DOHH2 (cell line): ENCODE measurements around the gene CRHR1.

Source experiments
- H3F3A ChIP-seq: fragments of 200-600 bp; sonication (generic), shearing (Covaris generic); 2 replicates; pipeline ENCODE4 v1.6.0; 2016; ENCODE audit warnings: antibody characterized with exemption, mild to moderate bottlenecking; ENCODE audit not compliant: control insufficient read depth, insufficient read depth
- H3K27ac ChIP-seq: fragments of 200-600 bp; sonication (generic); 2 replicates; pipeline ENCODE4 v1.5.1; 2014; ENCODE audit warnings: low read depth, mild to moderate bottlenecking, low read length, moderate library complexity
- H3K27me3 ChIP-seq: fragments of 200-600 bp; sonication (generic); 2 replicates; pipeline ENCODE4 v1.6.1; 2014; ENCODE audit warnings: mild to moderate bottlenecking, low read length, mixed read lengths; ENCODE audit not compliant: control insufficient read depth
- H3K36me3 ChIP-seq: fragments of 200-600 bp; sonication (generic); 2 replicates; pipeline ENCODE4 v1.6.1; 2014; ENCODE audit warnings: mild to moderate bottlenecking, low read length, moderate library complexity, mixed read lengths; ENCODE audit not compliant: control insufficient read depth
- H3K4me1 ChIP-seq: fragments of 200-600 bp; sonication (generic); 2 replicates; pipeline ENCODE4 v1.6.1; 2014; ENCODE audit warnings: mild to moderate bottlenecking, low read length, mixed read lengths; ENCODE audit not compliant: control insufficient read depth
- H3K4me2 ChIP-seq: fragments of 200-600 bp; sonication (generic); 2 replicates; pipeline ENCODE4 v1.6.0; 2014; ENCODE audit warnings: mild to moderate bottlenecking, low read length, moderate library complexity
- H3K4me3 ChIP-seq: fragments of 200-600 bp; sonication (generic); 2 replicates; pipeline ENCODE4 v1.5.1; 2014; ENCODE audit warnings: mild to moderate bottlenecking, low read length, mixed read lengths
- H3K79me2 ChIP-seq: fragments of 200-600 bp; sonication (generic); 2 replicates; pipeline ENCODE4 v1.6.1; 2014; ENCODE audit warnings: mild to moderate bottlenecking, low read length, mixed read lengths; ENCODE audit not compliant: control insufficient read depth
- H3K9me2 ChIP-seq: fragments of 200-600 bp; sonication (generic); replicated peaks from 2 replicates; pipeline ENCODE4 v1.6.1; 2014; ENCODE audit warnings: mild to moderate bottlenecking, low read length, mixed read lengths; ENCODE audit not compliant: control insufficient read depth
- H3K9me3 ChIP-seq: fragments of 200-600 bp; sonication (generic); 2 replicates; pipeline ENCODE4 v1.6.1; 2014; ENCODE audit warnings: antibody characterized with exemption, low read length, mixed read lengths; ENCODE audit not compliant: control insufficient read depth, insufficient read depth
- H4K20me1 ChIP-seq: fragments of 200-600 bp; sonication (generic); 2 replicates; pipeline ENCODE4 v1.6.0; 2014; ENCODE audit warnings: low read depth, mild to moderate bottlenecking, antibody characterized with exemption, low read length, moderate library complexity; ENCODE audit not compliant: control insufficient read depth, insufficient read depth
- CTCF ChIP-seq: fragments of 200-600 bp; sonication (generic); IDR thresholded peaks from one replicate; pipeline ENCODE4 v1.5.1; 2014; ENCODE audit warnings: antibody characterized with exemption, mild to moderate bottlenecking, low read depth, low read length; ENCODE audit not compliant: poor library complexity, severe bottlenecking
- EZH2phosphoT487 ChIP-seq: fragments of 200-600 bp; sonication (generic); IDR thresholded peaks from 2 replicates; pipeline ENCODE4 v1.6.1; 2017; ENCODE audit warnings: borderline replicate concordance, mild to moderate bottlenecking, antibody characterized with exemption, low read length, moderate library complexity, mixed read lengths

The CRHR1 gene

GRCh38 chr17:45758544-45758943 lies 25.6 kb upstream of the CRHR1 start:
- Histone ChIP-seq H3K4me3 (no peak overlapping the region), H3K9me2 (no peaks in the 10 kb centered on the region), H3K9me3 (no peaks in the 10 kb centered on the region), H3K4me1 (no peaks in the 10 kb centered on the region), H4K20me1 (no peaks in the 10 kb centered on the region), H3K27me3 (no peaks in the 10 kb centered on the region; the same call in 1 of the 2 replicates), H3K79me2 (no peaks in the 10 kb centered on the region), H3K4me2 (no peak overlapping the region), H3K27ac (no peak overlapping the region), H3K36me3 (no peaks in the 10 kb centered on the region), H3F3A (no peaks in the 10 kb centered on the region)
- TF ChIP-seq EZH2phosphoT487 (no peak), CTCF (no peak)

- Histone ChIP-seq H3K4me2 (no peak overlapping the region), H3K9me2 (no peaks in the 10 kb centered on the region), H3K4me3 (no peak overlapping the region), H3K27me3 (peaks cover 2% of the 10 kb centered on the region; the same call in 1 of the 2 replicates), H3K4me1 (no peaks in the 10 kb centered on the region), H3K36me3 (no peaks in the 10 kb centered on the region), H4K20me1 (no peaks in the 10 kb centered on the region), H3K9me3 (no peaks in the 10 kb centered on the region), H3F3A (no peaks in the 10 kb centered on the region), H3K79me2 (no peaks in the 10 kb centered on the region), H3K27ac (no peak overlapping the region)
- TF ChIP-seq CTCF: no peak
Observed at GRCh38 chr17:45759761-45760160, 24.4 kb upstream of the CRHR1 start.

- Histone ChIP-seq H3K27ac (no peak overlapping the region), H3K9me2 (no peaks in the 10 kb centered on the region), H4K20me1 (no peaks in the 10 kb centered on the region), H3F3A (no peaks in the 10 kb centered on the region), H3K4me2 (no peak overlapping the region), H3K9me3 (no peaks in the 10 kb centered on the region), H3K79me2 (no peaks in the 10 kb centered on the region), H3K4me1 (no peaks in the 10 kb centered on the region), H3K4me3 (no peak overlapping the region), H3K36me3 (no peaks in the 10 kb centered on the region), H3K27me3 (peaks cover 2% of the 10 kb centered on the region; the same call in 1 of the 2 replicates)
- TF ChIP-seq EZH2phosphoT487: no peak
- TF ChIP-seq CTCF: no peak
Observed at GRCh38 chr17:45761957-45762565, 22.1 kb upstream of the CRHR1 start.

- Histone ChIP-seq H4K20me1 (no peaks in the 10 kb centered on the region), H3K4me2 (no peak overlapping the region), H3K4me3 (no peak overlapping the region), H3K27ac (no peak overlapping the region), H3K9me3 (no peaks in the 10 kb centered on the region), H3K27me3 (peaks cover 2% of the 10 kb centered on the region; the same call in 1 of the 2 replicates), H3K4me1 (no peaks in the 10 kb centered on the region), H3K79me2 (no peaks in the 10 kb centered on the region), H3F3A (no peaks in the 10 kb centered on the region), H3K9me2 (no peaks in the 10 kb centered on the region), H3K36me3 (no peaks in the 10 kb centered on the region)
- TF ChIP-seq EZH2phosphoT487 (no peak), CTCF (no peak)
Observed at GRCh38 chr17:45763182-45763581, 20.9 kb upstream of the CRHR1 start.
